Caco-2 (cell line): ENCODE measurements around the gene HAUS3. TPM values are rescaled to one million over a fixed set of nuclear protein-coding genes. Genes with fewer than 3 reads are reported as not detected.
A peak's percentile ranks its signal among the peaks of the same experiment; 100 is the strongest.
"Not testable (repeated sequence)": the region's sequence is repeated elsewhere in the genome, so short reads cannot be mapped to it uniquely, and the experiment has no call there.

Experiments used
- BruUV-seq: library from RNA; stranded (reverse); fragments of 400-500 nt; replicated peaks from 2 replicates; lab custom pipeline; 2021; lab: Mats Ljungman, UMichigan
- CTCF ChIA-PET: fragments of 300-600 bp; sonication (Branson Sonifier 250); formaldehyde crosslinking; loops from one replicate; lab custom pipeline; 2022; ENCODE audit warnings: antibody characterized with exemption; lab: Charles Lee
- POLR2A ChIA-PET: fragments of 300-600 bp; sonication (Branson Sonifier 250); formaldehyde crosslinking; loops from one replicate; lab custom pipeline; 2022; ENCODE audit warnings: antibody characterized with exemption; lab: Charles Lee
- DNase-seq, 2 experiments: peaks; one replicate each; pipeline versions ENCODE4 v3.0.0 to v3.0.0-alpha.2; 2020 to 2022
- H3K27me3 ChIP-seq: replicated peaks from 2 replicates; pipeline ENCODE4 v1.6.0; 2011; ENCODE audit warnings: low read length; ENCODE audit not compliant: control insufficient read depth, insufficient read depth
- H3K36me3 ChIP-seq: 2 replicates; pipeline ENCODE4 v1.5.1; 2011; ENCODE audit warnings: low read length; ENCODE audit not compliant: control insufficient read depth, insufficient read depth
- H3K4me1 ChIP-seq: fragments of 250-450 bp; sonication (Bioruptor Pico); 2 replicates; pipeline ENCODE4 v1.5.1; 2020; ENCODE audit warnings: mild to moderate bottlenecking
- H3K4me3 ChIP-seq: 2 replicates; pipeline ENCODE4 v1.5.1; 2011; ENCODE audit warnings: low read depth, mild to moderate bottlenecking, control low read depth, low read length
- H3K9me3 ChIP-seq: fragments of 250-450 bp; sonication (Bioruptor Pico); 2 replicates; pipeline ENCODE4 v1.5.1; 2020; ENCODE audit warnings: mild to moderate bottlenecking, moderate library complexity
- H3K27ac Mint-ChIP-seq: one replicate; pipeline ENCODE4 v1.8.0; 2022; ENCODE audit warnings: mixed read lengths; ENCODE audit not compliant: unreplicated experiment
- H3K27me3 Mint-ChIP-seq: one replicate; pipeline ENCODE4 v1.8.0; 2022; ENCODE audit warnings: mixed read lengths; ENCODE audit not compliant: insufficient read depth, unreplicated experiment
- H3K36me3 Mint-ChIP-seq: one replicate; pipeline ENCODE4 v1.8.0; 2022; ENCODE audit warnings: mild to moderate bottlenecking, mixed read lengths; ENCODE audit not compliant: insufficient read depth, unreplicated experiment
- H3K4me1 Mint-ChIP-seq: one replicate; pipeline ENCODE4 v1.8.0; 2022; ENCODE audit warnings: low read depth, mixed read lengths; ENCODE audit not compliant: unreplicated experiment
- H3K4me3 Mint-ChIP-seq: one replicate; pipeline ENCODE4 v1.8.0; 2022; ENCODE audit warnings: mild to moderate bottlenecking, moderate library complexity, mixed read lengths; ENCODE audit not compliant: unreplicated experiment
- H3K9me3 Mint-ChIP-seq: one replicate; pipeline ENCODE4 v1.8.0; 2022; ENCODE audit warnings: mixed read lengths; ENCODE audit not compliant: unreplicated experiment
- CTCF ChIP-seq, 2 experiments: fragments of 200-600 bp in 1 of 2; IDR thresholded peaks; 1 replicate in 1 of 2; 2 replicates in 1 of 2; pipeline versions ENCODE4 v1.5.1 to v1.8.0; 2011 to 2022; ENCODE audit warnings: antibody characterized with exemption in 1 of 2, control low read depth in 1 of 2, inconsistent platforms in 1 of 2, low read depth in 1 of 2, low read length in 1 of 2, mild to moderate bottlenecking in 1 of 2, moderate library complexity in 1 of 2; ENCODE audit not compliant: insufficient read depth in 1 of 2, severe bottlenecking in 1 of 2, unreplicated experiment in 1 of 2
- intact Hi-C: fragments of 100-400 bp; cut with micrococcal nuclease; formaldehyde crosslinking; loops from one replicate; pipeline ENCODE4 v1.10.0; 2022; ENCODE audit not compliant: unreplicated experiment
- total RNA-seq: library from RNA; stranded (reverse); gene quantifications from 2 replicates; pipeline ENCODE4 v1.2.3, GENCODE V29; 2022

The HAUS3 gene
- total RNA-seq, 1 experiment from 2014 or later = 17.9 TPM

- intact Hi-C loops = no loop called here
- H3K4me3 Mint-ChIP-seq = no peak overlapping the region
- ChIA-PET POLR2A (no interaction called here), CTCF (no interaction called here)
- no peaks in the 10 kb centered on the region for H3K36me3 Mint-ChIP-seq
- TF ChIP-seq CTCF (IDR thresholded peaks at IDR 0.05; ENCODE audit: insufficient read depth in 1 of 2, low read depth in 1 of 2, low read length in 1 of 2, severe bottlenecking in 1 of 2, unreplicated experiment in 1 of 2) = no peak
- Histone ChIP-seq H3K4me1 (no peaks in the 10 kb centered on the region), H3K9me3 (no peaks in the 10 kb centered on the region), H3K4me3 (no peak overlapping the region), H3K27me3 (no peaks in the 10 kb centered on the region), H3K36me3 (no peaks in the 10 kb centered on the region)
- no peaks in the 10 kb centered on the region for H3K27me3 Mint-ChIP-seq
- BruUV-seq = no TSS peak
- DNase-seq = no peak
- H3K4me1 Mint-ChIP-seq = peaks cover 9% of the 10 kb centered on the region
- no peaks in the 10 kb centered on the region for H3K9me3 Mint-ChIP-seq
- H3K27ac Mint-ChIP-seq = no peak overlapping the region
These were observed 24.2 kb downstream of the HAUS3 start for GRCh38 chr4:2217726-2218125.

GRCh38 chr4:2212831-2213230 lies 29.1 kb downstream of the HAUS3 start:
- Mint-ChIP-seq H3K4me1 (no peaks in the 10 kb centered on the region), H3K36me3 (no peaks in the 10 kb centered on the region), H3K27ac (no peak overlapping the region), H3K9me3 (no peaks in the 10 kb centered on the region), H3K4me3 (no peak overlapping the region), H3K27me3 (no peaks in the 10 kb centered on the region)
- no peaks in the 10 kb centered on the region for H3K36me3 ChIP-seq
- no TSS peak for BruUV-seq
- POLR2A ChIA-PET = no interaction called here
- no peaks in the 10 kb centered on the region for H3K9me3 ChIP-seq
- no peaks in the 10 kb centered on the region for H3K4me1 ChIP-seq
- intact Hi-C loops = no loop called here
- no peak overlapping the region for H3K4me3 ChIP-seq
- TF ChIP-seq CTCF (IDR thresholded peaks at IDR 0.05; ENCODE audit: insufficient read depth in 1 of 2, low read depth in 1 of 2, low read length in 1 of 2, severe bottlenecking in 1 of 2, unreplicated experiment in 1 of 2) = no peak
- CTCF ChIA-PET = no interaction called here
- no peak for DNase-seq
- H3K27me3 ChIP-seq = no peaks in the 10 kb centered on the region

GRCh38 chr4:2202789-2203188 lies 39.1 kb downstream of the HAUS3 start:
- H3K27ac Mint-ChIP-seq, H3K9me3 ChIP-seq, H3K36me3 Mint-ChIP-seq, H3K36me3 ChIP-seq, intact Hi-C loops, H3K4me3 ChIP-seq, DNase-seq, CTCF ChIA-PET, H3K4me3 Mint-ChIP-seq, BruUV-seq, H3K4me1 Mint-ChIP-seq, H3K27me3 ChIP-seq, POLR2A ChIA-PET, H3K4me1 ChIP-seq, H3K27me3 Mint-ChIP-seq: not testable (repeated sequence)
- peaks cover 19% of the 10 kb centered on the region for H3K9me3 Mint-ChIP-seq

GRCh38 chr4:2194496-2194895 lies 47.4 kb downstream of the HAUS3 start:
- H3K9me3 ChIP-seq = peaks cover 3% of the 10 kb centered on the region; the same call in 1 of the 2 replicates
- peak in 1 of 2 experiments; percentile 54 for DNase-seq
- Mint-ChIP-seq H3K9me3 (peaks cover 8% of the 10 kb centered on the region), H3K27me3 (no peaks in the 10 kb centered on the region), H3K4me1 (peaks cover 18% of the 10 kb centered on the region), H3K27ac (no peak overlapping the region), H3K4me3 (no peak overlapping the region), H3K36me3 (peaks cover 7% of the 10 kb centered on the region)
- ChIA-PET POLR2A (interaction anchor here (0.5 kb wide), 1 partner anchor 327 kb away, joined by 3 read pairs; no protein-coding TSS in a partner anchor), CTCF (no interaction called here)
- H3K36me3 ChIP-seq = no peaks in the 10 kb centered on the region
- no peak overlapping the region for H3K4me3 ChIP-seq
- no TSS peak for BruUV-seq
- peaks cover 17% of the 10 kb centered on the region for H3K4me1 ChIP-seq
- no peaks in the 10 kb centered on the region for H3K27me3 ChIP-seq
- no peak for TF ChIP-seq CTCF (IDR thresholded peaks at IDR 0.05; ENCODE audit: insufficient read depth in 1 of 2, low read depth in 1 of 2, low read length in 1 of 2, severe bottlenecking in 1 of 2, unreplicated experiment in 1 of 2)
- intact Hi-C loops = no loop called here
